HT-29 (cell line): ENCODE measurements around the gene PTPRN2. TPM values are rescaled to one million over a fixed set of nuclear protein-coding genes. Genes with fewer than 3 reads are reported as not detected.
"Not testable (repeated sequence)": the region's sequence is repeated elsewhere in the genome, so short reads cannot be mapped to it uniquely, and the experiment has no call there.

ENCODE experiments used
- DNase-seq: peaks from one replicate; pipeline ENCODE4 v3.0.0-alpha.2; 2015; ENCODE audit warnings: low spot score
- total RNA-seq: library from RNA; depleted of rRNA; stranded (reverse); fragments of >200 nt; shearing (Covaris generic); gene quantifications from 2 replicates; pipeline ENCODE4 v1.2.3, GENCODE V29; 2014

PTPRN2 gene
- total RNA-seq, 1 experiment from 2014 or later = 1.7 TPM

GRCh38 chr7:158302274-158303070 is 285.2 kb downstream of the PTPRN2 start:
- DNase-seq = no peak

- DNase-seq = no peak
Measured at GRCh38 chr7:158301207-158301606, 286.4 kb downstream of the PTPRN2 start.

GRCh38 chr7:158300427-158300826 is 287.2 kb downstream of the PTPRN2 start:
- DNase-seq = no peak

DNA sequence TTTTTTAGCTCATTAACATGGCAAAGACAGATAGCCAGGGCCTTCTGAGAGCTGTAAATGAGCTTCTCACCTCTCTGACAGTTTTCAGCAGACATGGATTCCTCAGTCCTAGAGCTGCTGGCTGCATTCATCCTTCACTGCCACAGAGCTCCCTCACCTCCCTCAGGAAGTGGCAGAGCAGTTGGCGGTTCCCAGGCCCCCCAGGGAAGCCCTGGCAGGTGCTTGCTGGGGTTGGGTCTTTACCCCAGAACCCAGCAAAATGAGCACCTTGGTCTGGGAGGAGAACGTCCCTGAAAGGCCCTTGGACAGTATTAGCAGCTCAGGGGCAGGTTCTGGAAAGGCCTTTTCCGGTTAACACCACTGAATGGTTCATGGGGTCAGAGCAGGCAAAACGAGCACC is 288.0 kb downstream of the PTPRN2 start:
- no peak for DNase-seq

- no peak for DNase-seq
Measured at GRCh38 chr7:158296798-158297104, 290.9 kb downstream of the PTPRN2 start.

GRCh38 chr7:158295966-158296797 is 291.4 kb downstream of the PTPRN2 start:
- DNase-seq = no peak

DNA sequence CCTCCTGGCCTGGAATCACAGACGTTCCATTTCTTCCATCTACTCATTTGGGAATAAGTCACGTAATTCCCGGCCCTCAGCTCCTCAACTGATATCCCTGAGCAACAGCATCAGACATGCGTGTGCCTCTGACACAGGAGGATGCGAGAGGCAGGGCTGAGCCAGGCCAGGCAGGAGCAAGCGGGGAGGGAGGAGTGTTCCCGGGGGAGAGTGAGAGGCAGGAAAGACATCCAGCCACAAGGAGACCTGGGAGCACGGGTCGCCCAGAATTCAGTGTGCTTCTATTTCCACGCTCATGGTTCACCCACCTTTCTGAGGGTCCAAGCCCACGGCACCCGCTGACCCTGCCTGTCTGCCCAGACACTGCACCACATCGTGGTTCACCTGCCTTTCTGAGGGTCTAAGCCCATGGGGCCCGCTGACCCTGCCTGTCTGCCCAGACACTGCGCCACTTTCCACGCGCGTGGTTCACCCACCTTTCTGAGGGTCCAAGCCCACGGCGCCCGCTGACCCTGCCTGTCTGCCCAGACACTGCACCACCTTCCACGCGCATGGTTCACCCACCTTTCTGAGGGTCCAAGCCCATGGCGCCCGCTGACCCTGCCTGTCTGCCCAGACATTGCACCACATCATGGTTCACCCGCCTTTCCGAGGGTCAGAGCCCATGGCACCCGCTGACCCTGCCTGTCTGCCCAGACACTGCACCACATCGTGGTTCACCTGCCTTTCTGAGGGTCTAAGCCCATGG is 293.0 kb downstream of the PTPRN2 start:
- not testable (repeated sequence) for DNase-seq

DNA sequence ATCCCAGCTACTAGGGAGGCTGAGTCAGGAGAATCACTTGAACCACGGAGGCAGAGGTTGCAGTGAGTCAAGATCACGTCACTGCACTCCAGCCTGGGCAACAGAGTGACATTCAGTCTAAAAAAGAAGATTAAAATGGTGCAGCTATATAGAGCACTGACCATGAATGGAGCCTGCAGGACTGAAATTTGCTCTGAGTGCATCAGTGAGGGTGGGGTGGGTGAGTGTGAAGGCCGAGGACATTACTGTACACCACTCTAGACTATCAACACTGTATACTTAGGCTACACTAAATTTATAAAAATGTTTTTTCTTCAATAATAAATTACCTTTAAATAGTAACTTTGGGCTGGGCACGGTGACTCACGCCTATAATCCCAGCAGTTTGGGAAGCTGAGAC is 294.7 kb downstream of the PTPRN2 start:
- no peak for DNase-seq

- DNase-seq = no peak
Measured at GRCh38 chr7:158291998-158292397, 295.6 kb downstream of the PTPRN2 start.

- no peak for DNase-seq
Measured at GRCh38 chr7:158289761-158290523, 297.7 kb downstream of the PTPRN2 start.

- DNase-seq = no peak
Measured at GRCh38 chr7:158289231-158289630, 298.4 kb downstream of the PTPRN2 start.

- DNase-seq = no peak
Measured at GRCh38 chr7:158286210-158286609, 301.4 kb downstream of the PTPRN2 start.

- DNase-seq = no peak
Measured at GRCh38 chr7:158285383-158285770, 302.2 kb downstream of the PTPRN2 start.

- DNase-seq = no peak
Measured at GRCh38 chr7:158284617-158285382, 302.8 kb downstream of the PTPRN2 start.

- no peak for DNase-seq
Measured at GRCh38 chr7:158284121-158284520, 303.5 kb downstream of the PTPRN2 start.

DNA sequence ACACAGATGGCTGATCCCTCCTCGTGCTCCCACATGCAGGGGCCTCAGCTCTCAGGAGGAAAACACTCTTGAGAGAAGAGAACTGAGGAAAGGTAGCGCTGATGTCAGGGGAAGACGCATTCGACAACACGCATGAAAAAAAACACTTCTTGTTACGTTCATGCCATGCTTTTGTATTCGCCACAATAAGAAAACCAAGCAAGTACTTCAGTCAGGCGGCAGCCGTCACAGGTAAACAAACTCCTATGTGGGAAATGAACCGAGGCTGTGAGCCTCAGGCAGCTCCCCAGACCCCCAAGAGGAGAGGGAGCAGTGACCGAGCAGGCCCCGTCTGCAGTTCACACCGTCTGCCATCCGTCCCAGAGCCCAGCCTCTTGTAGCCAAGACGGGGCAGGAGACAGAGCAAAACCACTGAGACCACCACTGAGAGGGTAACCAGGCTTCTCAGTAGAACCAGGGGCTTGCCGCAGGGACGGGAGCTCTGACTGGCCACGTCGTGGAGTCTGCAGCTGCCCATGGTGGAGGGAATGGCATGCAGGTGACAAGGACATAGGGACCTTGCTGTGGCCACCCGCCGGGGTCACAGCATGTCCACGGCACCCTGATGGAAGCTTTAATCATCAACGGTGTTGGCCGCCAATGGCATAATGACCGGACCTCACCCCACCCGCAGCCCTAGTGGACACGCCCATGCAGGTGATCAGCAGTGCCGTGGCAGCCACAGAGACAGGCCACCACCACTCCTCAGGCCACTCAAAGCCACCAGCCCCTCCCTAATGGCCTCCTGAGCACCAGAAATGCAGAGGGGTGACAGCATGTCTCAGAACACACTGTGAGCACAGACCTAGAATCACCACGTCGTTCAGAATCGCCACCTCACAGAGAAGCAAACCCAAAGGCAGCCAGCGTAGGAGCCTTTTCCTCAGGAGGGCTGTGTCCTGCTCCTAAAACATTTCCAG is 304.3 kb downstream of the PTPRN2 start:
- DNase-seq = no peak

DNA sequence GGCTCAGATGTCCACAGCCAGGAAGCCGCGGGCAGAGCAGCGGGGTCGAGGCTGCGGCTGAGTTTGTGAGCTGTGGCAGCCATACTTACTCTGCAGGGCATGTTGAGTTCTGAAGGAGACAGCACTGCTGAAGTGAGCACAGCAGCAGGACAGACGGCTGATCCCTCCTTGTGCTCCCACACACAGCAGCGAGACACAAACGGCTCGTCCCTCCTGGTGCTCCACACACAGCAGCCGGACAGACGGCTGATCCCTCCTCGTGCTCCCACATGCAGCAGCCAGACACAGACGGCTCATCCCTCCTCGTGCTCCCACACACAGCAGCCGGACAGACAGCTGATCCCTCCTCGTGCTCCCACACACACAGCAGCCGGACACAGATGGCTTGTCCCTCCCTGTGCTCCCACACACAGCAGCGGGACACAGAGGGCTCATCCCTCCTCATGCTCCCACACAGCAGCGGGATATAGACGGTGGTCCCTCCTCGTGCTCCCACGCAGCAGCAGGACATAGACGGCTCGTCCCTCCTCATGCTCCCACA is 305.1 kb downstream of the PTPRN2 start:
- no peak for DNase-seq

GRCh38 chr7:158281441-158281840 is 306.2 kb downstream of the PTPRN2 start:
- DNase-seq = no peak

DNA sequence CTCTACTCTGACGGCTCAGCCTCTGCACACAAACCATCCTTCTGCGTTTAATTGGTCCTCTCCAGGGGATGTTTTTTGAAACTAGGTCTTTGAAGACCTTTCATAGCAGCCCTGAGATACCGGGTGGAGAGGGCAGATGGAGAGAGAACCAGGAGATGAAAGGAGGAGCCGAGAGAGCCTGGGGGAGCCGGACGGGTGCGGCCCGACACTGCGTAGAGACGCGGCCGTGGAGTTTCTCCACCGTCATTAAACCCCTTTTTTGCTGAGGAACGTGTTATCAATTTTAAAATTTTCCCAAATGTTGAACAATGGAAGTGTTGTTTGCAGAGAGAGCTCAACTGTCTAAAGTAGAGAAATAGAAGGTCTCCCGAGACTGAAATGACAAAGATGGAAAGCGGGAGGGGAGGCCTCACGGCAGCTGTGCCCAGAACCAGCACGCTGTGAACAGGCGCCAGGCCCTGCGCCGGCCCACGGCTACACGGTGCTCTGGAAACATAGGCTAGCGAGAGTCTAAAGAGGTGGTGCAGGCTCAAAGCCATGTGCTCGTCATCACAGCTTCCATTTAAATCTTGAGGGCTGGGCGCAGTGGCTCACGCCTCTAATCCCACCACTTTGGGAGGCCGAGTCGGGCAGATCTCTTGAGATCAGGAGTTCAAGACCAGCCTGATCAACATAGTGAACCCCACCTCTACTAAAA is 307.0 kb downstream of the PTPRN2 start:
- no peak for DNase-seq
